ENCODE results near the gene KCNMA1.
A peak's percentile ranks its signal among the peaks of the same experiment; 100 is the strongest.
"Not testable (repeated sequence)": the region's sequence is repeated elsewhere in the genome, so short reads cannot be mapped to it uniquely, and the experiment has no call there.

Gene KCNMA1

GRCh38 chr10:77604941-77605351 lies 32.7 kb downstream of the KCNMA1 start:
- no peak for DNase-seq (ENCODE audit: low spot score)

- no peak for DNase-seq (ENCODE audit: low spot score)
Observed at GRCh38 chr10:77604063-77604462, 33.5 kb downstream of the KCNMA1 start.

GRCh38 chr10:77603534-77603927 lies 34.1 kb downstream of the KCNMA1 start:
- no peak for DNase-seq (ENCODE audit: low spot score)

GRCh38 chr10:77602913-77603533 lies 34.6 kb downstream of the KCNMA1 start:
- no peak for DNase-seq (ENCODE audit: low spot score)

- no peak for DNase-seq (ENCODE audit: low spot score)
Observed at GRCh38 chr10:77602231-77602912, 35.2 kb downstream of the KCNMA1 start.

- no peak for DNase-seq (ENCODE audit: low spot score)
Observed at GRCh38 chr10:77601488-77601887, 36.1 kb downstream of the KCNMA1 start.

GRCh38 chr10:77600640-77601039 lies 37.0 kb downstream of the KCNMA1 start:
- DNase-seq (ENCODE audit: low spot score) = no peak

- DNase-seq (ENCODE audit: low spot score) = no peak
Observed at GRCh38 chr10:77599651-77600050, 38.0 kb downstream of the KCNMA1 start.

- DNase-seq (ENCODE audit: low spot score) = no peak
Observed at GRCh38 chr10:77598606-77599005, 39.0 kb downstream of the KCNMA1 start.

GRCh38 chr10:77597560-77597959 lies 40.0 kb downstream of the KCNMA1 start:
- no peak for DNase-seq (ENCODE audit: low spot score)

GRCh38 chr10:77594471-77594783 lies 43.2 kb downstream of the KCNMA1 start:
- DNase-seq (ENCODE audit: low spot score) = no peak

- DNase-seq (ENCODE audit: low spot score) = no peak
Observed at GRCh38 chr10:77593771-77594470, 43.7 kb downstream of the KCNMA1 start.

- DNase-seq (ENCODE audit: low spot score) = peak; percentile 92
Observed at GRCh38 chr10:77592946-77593636, 44.5 kb downstream of the KCNMA1 start.

GRCh38 chr10:77592510-77592909 lies 45.1 kb downstream of the KCNMA1 start:
- DNase-seq (ENCODE audit: low spot score) = no peak

GRCh38 chr10:77591238-77591880 lies 46.2 kb downstream of the KCNMA1 start:
- no peak for DNase-seq (ENCODE audit: low spot score)

- DNase-seq (ENCODE audit: low spot score) = no peak
Observed at GRCh38 chr10:77590344-77591237, 47.0 kb downstream of the KCNMA1 start.

GRCh38 chr10:77589703-77590102 lies 47.9 kb downstream of the KCNMA1 start:
- not testable (repeated sequence) for DNase-seq (ENCODE audit: low spot score)

- DNase-seq (ENCODE audit: low spot score) = no peak
Observed at GRCh38 chr10:77588886-77589285, 48.7 kb downstream of the KCNMA1 start.

- no peak for DNase-seq (ENCODE audit: low spot score)
Observed at GRCh38 chr10:77587416-77587790, 50.2 kb downstream of the KCNMA1 start.

- DNase-seq (ENCODE audit: low spot score) = peak; percentile 59
Observed at GRCh38 chr10:77586719-77587415, 50.7 kb downstream of the KCNMA1 start.

- DNase-seq (ENCODE audit: low spot score) = no peak
Observed at GRCh38 chr10:77584938-77585337, 52.7 kb downstream of the KCNMA1 start.

Data from GM03348 (cell line).